ENCODE measurements around the gene SLC49A3.
"Not testable (repeated sequence)": the region's sequence is repeated elsewhere in the genome, so short reads cannot be mapped to it uniquely, and the experiment has no call there.

- TF ChIP-seq CTCF (conservative IDR thresholded peaks at IDR 0.05; ENCODE audit: low read length); EZH2phosphoT487 (IDR thresholded peaks at IDR 0.05; ENCODE audit: borderline replicate concordance, low read depth, low read length): not testable (repeated sequence)
Measured at GRCh38 chr4:694341-694940, 5.5 kb upstream of the SLC49A3 start.
